Measurements from ENCODE around the gene ARHGAP24.

GRCh38 chr4:85500110-85500867, 25.3 kb downstream of the ARHGAP24 start:
- TF ChIP-seq CTCF (IDR thresholded peaks at IDR 0.05) (no peak), POLR2A (IDR thresholded peaks at IDR 0.05) (no peak), EP300 (IDR thresholded peaks at IDR 0.05) (no peak)

Measured in ovary (tissue), 3 donors.